Stimulated activated naive CD4-positive, alpha-beta T cell treated with Interleukin-2 at 50 U/mL for 16 hours (primary cell): ENCODE data around the gene ASB3.
"Not testable (repeated sequence)": the region's sequence is repeated elsewhere in the genome, so short reads cannot be mapped to it uniquely, and the experiment has no call there.

ENCODE experiments used
- DNase-seq: peaks from one replicate; lab custom pipeline; 2025; lab: John Stamatoyannopoulos, UW

The ASB3 gene

GRCh38 chr2:53739032-53739431 is 47.7 kb downstream of the ASB3 start:
- DNase-seq: no peak

DNA sequence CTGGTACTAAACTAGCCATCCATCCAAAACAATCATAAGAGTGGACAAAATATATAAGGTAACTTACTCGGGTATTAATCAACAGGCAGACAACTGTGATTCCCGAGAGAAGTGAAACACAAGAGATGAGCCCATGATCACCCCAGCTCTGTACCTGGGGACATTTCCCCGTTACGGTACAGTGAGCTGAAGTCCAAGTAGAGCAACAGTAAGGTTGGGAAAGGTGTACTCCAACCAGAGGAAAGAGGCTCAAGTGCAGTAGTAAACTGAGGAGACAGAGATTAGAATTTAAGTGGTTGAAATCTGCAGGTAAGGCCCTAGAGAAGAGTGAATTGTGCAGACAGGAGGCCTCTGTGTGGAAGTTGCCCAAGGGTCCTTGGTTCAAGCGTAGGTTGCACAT is 49.7 kb downstream of the ASB3 start:
- DNase-seq: no peak

GRCh38 chr2:53729143-53729762 is 57.5 kb downstream of the ASB3 start:
- DNase-seq: no peak

DNA sequence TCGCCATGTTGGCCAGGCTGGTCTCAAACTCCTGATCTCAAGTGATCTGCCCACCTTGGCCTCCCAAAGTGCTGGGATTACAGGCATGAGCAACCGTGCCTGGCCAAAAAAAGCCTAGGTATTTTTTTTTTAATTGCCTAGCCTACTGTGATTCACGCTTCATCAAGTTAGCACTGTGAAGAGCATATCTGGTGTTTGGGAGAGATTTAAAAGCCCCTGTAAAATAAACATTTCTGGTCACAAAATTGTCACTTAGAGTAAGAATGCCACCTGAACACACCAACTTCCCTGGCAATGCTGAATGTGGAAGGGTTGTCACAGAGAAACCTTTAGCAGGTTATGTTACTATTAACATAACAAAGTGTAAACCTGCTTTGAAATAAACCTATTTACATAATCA is 58.8 kb downstream of the ASB3 start:
- no peak for DNase-seq

- no peak for DNase-seq
Observed at GRCh38 chr2:53725662-53726061, 61.1 kb downstream of the ASB3 start.

- no peak for DNase-seq
Observed at GRCh38 chr2:53724536-53724935, 62.2 kb downstream of the ASB3 start.

DNA sequence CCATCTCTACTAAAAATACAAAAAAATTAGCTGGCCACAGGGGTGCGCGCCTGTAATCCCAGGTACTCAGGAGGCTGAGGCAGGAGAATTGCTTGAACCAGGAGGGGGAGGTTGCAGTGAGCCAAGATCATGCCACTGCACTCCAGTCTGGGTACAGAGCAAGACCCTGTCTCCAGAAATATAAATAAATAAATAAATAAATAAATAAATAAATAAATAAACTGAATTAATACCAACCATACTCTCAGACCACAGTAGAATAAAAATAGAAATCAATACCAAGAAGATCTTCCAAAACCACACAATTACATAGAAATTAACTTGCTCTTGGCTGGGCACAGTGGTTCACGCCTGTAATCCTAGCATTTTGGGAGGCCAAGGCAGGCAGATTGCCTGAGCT is 65.8 kb downstream of the ASB3 start:
- not testable (repeated sequence) for DNase-seq

- DNase-seq: no peak
Observed at GRCh38 chr2:53715568-53715967, 71.2 kb downstream of the ASB3 start.

- DNase-seq: no peak
Observed at GRCh38 chr2:53711271-53711780, 75.4 kb downstream of the ASB3 start.

DNA sequence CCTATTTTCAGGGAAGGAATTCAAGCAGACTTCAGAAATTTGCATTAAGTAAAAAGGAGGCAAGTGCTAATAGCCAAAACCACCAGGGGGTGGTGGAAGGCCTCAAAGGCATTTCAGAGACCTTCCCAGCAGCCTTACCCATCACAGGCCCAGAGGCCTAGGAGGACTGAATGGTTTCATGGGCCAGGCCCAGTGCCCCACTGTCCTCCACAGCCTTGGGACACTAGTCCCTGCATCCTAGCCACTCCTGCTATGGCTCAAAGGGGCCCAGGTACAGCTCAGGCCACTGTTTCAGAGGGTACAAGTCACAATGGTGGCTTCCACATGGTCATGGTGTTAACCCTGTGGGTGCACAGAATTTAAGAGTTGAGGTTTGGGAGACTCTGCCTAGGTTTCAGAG is 77.8 kb downstream of the ASB3 start:
- no peak for DNase-seq

DNA sequence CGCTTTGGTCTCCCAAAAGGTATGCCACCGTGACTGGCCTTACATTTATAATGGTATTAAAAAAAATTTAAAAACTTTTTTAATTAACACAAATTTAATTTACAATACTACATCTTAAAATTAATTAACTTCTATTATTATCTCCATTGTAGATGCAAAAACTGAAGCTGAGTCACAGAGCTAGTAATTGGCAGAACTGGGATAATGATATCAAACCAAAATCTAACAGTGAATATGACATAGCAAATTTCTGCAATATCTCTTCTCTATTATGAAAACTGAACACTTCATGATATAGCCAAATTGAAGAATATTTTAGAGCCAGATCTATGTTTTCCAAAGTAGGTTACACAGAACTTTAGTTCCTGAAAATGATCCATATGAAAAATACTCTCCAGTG is 85.5 kb downstream of the ASB3 start:
- DNase-seq: no peak

DNA sequence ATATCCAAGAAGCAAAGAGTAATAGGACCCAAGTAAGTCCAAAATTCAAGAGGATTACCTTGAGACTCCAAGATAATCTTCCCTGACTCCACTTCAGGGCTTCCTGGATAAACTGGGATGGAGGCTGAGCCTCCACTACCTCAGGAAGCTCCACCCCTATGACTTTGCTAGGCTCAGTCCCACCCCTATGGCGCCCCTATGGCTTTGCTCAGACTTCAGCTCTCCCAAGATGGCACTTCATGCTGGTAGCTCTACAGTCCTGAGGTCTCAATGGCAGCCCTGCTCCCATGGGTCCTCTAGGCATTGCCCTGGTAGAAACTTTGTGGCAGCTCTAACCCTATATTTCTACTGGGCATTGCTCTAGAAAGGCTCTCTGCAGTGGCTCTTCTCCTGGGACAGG is 89.1 kb downstream of the ASB3 start:
- DNase-seq: no peak

DNA sequence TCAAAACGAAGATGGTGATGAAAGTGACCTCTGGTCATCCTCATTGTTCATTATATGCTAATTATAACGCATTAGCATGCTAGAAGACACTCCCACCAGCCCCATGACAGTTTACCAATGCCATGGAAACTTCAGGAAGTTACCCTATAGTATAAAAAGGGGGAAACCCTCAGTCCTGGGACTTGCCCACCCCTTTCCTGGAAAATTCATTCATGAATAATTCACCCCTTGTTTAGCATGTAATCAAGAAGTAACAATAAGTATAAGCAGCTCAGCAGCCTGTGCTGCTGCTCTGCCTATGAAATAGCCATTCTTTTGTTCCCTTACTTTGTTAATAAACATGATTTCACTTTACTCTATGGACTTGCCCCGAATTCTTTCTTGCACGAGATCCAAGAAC is 89.7 kb downstream of the ASB3 start:
- DNase-seq: no peak

DNA sequence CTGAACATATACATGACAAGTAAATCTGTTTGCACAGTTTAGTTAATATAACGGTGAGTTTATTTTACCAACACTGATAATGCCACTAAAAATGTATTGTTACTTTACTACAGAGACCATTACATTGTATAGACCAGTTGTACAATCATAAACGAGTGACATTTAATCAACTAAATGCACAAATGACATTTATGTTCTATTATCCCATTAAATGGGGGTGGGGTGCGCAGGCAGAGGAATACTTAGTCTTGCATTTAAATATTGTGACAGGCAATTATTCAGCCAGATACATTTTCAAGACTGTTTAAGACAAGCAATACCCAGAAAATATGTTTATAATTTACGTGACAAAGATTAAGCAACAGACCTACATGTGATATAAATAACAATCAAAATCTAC is 91.2 kb downstream of the ASB3 start:
- DNase-seq: no peak

- no peak for DNase-seq
Observed at GRCh38 chr2:53694096-53694771, 92.5 kb downstream of the ASB3 start.

- DNase-seq: no peak
Observed at GRCh38 chr2:53690876-53691275, 95.9 kb downstream of the ASB3 start.

DNA sequence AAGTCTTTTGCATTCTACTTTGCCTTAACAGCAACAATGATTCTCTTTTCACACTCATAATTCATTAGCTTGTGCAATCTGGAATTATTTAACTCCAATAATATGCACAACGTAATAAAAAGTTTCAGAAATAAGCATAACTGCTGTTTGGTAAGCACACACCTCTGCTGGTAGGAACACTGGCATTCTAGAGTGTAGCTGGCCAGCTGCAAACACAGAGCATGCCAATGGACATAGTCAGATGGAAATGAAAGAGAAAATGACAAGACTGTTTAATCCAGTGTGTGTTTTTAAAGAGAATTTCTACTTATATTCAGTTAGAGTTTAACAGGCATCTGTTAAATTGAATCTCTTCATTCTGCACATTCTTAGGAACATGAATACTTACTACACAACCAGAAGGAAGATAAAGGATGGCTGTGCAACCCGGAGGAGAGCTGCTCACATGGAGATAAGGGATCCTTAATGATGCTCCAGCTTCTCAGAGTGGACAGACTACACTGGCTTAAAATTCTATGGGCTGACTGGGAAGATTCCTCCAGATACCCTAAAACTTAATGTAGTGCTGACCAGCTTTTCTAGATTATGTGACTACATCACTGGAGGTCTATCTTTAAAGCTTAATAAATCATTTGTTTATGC is 113.8 kb downstream of the ASB3 start:
- no peak for DNase-seq

DNA sequence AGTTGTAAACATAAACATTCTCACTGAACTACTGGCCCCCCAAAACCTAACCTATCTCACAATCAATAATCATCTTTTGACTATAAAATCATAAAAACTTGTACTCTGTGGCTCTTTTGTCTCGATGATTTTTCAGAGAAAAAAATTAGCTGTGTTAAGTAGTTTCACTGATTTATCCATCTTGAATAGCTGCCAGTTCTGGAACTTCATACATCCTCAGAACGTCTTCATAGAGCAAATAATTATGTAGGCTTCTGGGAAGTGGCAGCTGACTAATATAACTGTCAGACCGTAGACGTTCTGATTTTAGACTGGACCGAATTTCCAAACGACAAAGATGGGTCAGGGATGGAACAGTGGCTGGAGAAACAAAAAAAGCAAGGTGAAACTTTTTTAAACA is 116.4 kb downstream of the ASB3 start:
- no peak for DNase-seq

- no peak for DNase-seq
Observed at GRCh38 chr2:53668624-53669026, 118.1 kb downstream of the ASB3 start.

GRCh38 chr2:53667130-53667529 is 119.6 kb downstream of the ASB3 start:
- not testable (repeated sequence) for DNase-seq

GRCh38 chr2:53660886-53661285 is 125.9 kb downstream of the ASB3 start:
- DNase-seq: no peak

GRCh38 chr2:53658474-53658873 is 128.3 kb downstream of the ASB3 start:
- DNase-seq: not testable (repeated sequence)

DNA sequence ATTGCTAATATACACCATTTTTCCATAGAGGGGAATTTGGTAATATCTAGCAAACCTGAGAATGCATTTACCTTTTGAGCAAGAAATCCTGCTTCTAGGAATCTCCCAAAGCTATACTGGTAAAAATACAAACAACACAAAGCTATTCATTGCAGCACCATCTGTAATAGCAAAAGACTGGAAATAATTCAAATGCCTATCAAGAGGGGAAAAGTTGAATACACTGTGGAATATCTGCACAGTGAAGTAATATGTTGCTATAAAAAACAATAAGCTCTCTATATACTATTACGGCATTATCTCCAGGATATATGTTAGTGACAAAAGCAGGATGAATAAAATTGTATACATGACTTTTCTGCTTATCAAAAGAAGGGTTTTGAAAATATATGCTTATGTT is 131.5 kb downstream of the ASB3 start:
- DNase-seq: no peak
